22Rv1 (cell line): Measurements from ENCODE around the gene XRCC3.

ENCODE experiments used
- CTCF ChIP-seq: fragments of 450-650 bp; IDR thresholded peaks from 2 replicates; pipeline ENCODE4 v1.5.1; 2017; ENCODE audit warnings: mild to moderate bottlenecking
- ZFX ChIP-seq: fragments of 450-650 bp; IDR thresholded peaks from 2 replicates; pipeline ENCODE4 v1.6.1; 2017; ENCODE audit warnings: antibody characterized with exemption, borderline replicate concordance

- TF ChIP-seq CTCF (no peak), ZFX (no peak)
Measured at GRCh38 chr14:103680491-103681231, 34.6 kb downstream of the XRCC3 start.
